GM23248 (cell line): Measurements from ENCODE around the gene USP24.

ENCODE experiments used
- EZH2 ChIP-seq: fragments of 200-600 bp; sonication (generic); IDR thresholded peaks from 2 replicates; pipeline ENCODE4 v1.6.1; 2018; ENCODE audit warnings: antibody characterized with exemption, mild to moderate bottlenecking; ENCODE audit not compliant: insufficient read depth, poor library complexity, severe bottlenecking
- EZH2phosphoT487 ChIP-seq: fragments of 200-600 bp; sonication (generic); IDR thresholded peaks from 2 replicates; pipeline ENCODE4 v1.6.1; 2018; ENCODE audit warnings: antibody characterized with exemption, moderate library complexity, mild to moderate bottlenecking, low read depth; ENCODE audit not compliant: insufficient read depth

DNA sequence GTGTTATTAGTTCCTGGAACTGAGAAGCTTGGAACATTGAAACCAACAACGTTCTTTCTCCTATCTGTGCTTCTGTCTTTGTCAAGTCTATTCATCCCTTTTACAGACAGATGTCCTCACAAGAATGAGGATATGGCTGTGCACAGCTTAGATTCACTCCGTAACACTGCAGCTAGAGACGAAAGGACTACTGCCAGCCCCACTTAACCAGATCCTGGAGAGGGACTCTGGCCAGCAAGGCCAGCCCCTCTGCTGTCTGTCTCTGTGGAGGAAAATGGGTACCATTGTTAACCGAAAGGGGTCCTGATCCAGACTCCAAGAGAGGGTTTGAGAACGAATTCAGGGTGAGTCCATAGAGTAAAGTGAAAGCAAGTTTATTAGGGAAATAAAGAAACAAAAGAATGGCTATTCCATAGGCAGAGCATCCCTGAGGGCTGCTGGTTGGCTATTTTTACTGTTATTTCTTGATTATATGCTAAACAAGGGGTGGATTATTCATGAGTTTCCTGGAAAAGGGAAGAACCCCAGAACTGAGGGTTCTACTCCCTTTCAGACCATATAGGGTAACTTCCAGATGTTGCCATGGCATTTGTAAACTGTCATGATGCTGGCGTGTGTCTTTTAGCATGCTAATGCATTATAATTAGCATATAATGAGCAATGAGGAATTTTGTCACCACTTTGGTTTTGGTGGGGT is 17.4 kb upstream of the USP24 start:
- TF ChIP-seq EZH2, result no peak
- TF ChIP-seq EZH2phosphoT487, result no peak
